SKM-1 treated with dmso at 0.1 percent for 144 hours (cell line): ENCODE data around the gene SLC38A6.
A peak's percentile ranks its signal among the peaks of the same experiment; 100 is the strongest.

ENCODE experiments used
- DNase-seq: peaks from one replicate; lab custom pipeline; 2025; ENCODE audit not compliant: unreplicated experiment; lab: John Stamatoyannopoulos, UW

Gene SLC38A6

GRCh38 chr14:60980811-60981632, at the start of gene SLC38A6, which contains the start of gene TRMT5:
TSS of gene SLC38A6 (plus strand) at chr14:60981245. CDS start at chr14:60981278, 33 bp downstream.
TSS of gene TRMT5 (minus strand) at chr14:60981079. CDS start at chr14:60980973, 106 bp downstream.
- DNase-seq, result peak; percentile 50

- DNase-seq, result no peak
Observed at GRCh38 chr14:60933920-60934655, 47.0 kb upstream of the SLC38A6 start.

- DNase-seq, result no peak
Observed at GRCh38 chr14:60935319-60935718, 45.7 kb upstream of the SLC38A6 start.

DNA sequence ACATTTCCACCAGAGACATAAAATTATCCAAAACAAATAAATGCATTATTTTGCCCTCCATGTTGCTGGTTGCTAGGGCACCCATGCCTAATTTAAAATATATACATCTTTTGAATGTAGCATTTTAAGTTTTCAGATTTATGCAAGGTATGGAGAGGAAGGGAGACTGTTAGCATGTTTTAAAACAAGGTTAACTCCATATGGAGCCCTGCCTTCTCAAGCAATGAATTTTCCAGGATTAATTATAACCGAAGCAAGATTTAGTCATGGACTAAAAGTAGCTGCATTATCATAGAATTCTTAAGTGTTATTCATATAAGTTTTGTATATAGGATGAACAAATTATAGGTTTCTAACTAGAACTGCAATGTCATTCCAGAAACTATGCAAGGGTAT, 37.4 kb upstream of the SLC38A6 start:
- no peak for DNase-seq

GRCh38 chr14:60944204-60944603, 36.8 kb upstream of the SLC38A6 start:
- DNase-seq, result no peak

DNA sequence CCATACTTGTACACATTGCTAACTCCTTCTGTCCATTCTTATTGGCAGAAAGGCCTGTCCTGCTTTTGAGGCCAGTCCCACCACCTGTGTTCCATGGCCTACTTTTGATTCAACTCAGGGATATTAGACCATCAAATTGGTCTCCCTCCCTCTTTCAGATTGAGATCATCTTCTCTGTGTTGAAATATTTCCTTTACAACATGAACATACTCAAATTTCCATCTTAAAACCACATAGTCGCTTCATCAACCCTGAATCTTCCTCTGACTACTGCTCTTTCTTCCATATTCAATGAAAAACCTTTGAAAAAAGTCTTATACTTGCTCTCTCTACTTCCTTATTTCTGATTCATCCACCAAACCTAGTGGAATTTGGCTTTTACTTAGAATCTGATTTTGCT, 35.1 kb upstream of the SLC38A6 start:
- no peak for DNase-seq

DNA sequence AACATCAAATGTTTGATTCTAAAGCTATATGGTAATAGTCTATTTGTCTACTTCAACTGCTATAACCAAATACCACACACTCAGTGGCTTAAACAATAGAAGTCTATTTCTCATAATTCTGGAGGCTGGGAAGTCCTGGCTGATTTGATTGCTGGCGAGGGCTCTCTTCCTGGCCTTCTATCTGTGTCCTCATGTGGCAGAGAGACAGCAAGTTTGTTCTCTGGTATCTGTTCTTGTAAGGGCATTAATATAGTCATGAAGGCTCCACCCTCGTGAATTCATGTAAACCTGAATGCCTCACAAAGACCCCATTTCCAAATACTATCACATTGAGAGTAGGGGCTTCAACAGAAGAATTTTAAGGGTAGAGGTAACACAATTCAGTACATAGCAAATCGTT, 34.3 kb upstream of the SLC38A6 start:
- no peak for DNase-seq

- no peak for DNase-seq
Observed at GRCh38 chr14:60951776-60952435, 29.1 kb upstream of the SLC38A6 start.

DNA sequence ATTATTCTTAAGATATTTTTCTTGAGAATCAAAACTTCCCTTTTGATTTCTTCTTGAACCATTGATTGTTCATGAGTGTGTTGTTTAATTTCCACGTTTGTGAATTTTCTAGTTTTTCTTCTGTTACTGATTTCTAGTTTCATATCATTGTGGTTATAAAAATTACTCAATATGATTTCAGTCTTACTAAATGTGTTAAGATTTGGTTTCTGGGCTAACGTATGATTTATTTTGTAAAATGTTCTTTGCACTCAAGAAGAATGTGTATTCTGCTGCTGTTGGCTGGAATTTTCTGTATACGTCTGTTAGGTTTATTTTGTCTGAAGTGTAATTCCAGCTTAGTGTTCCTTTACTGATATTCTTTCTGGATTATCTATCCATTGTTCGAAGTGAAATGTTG, 24.8 kb upstream of the SLC38A6 start:
- no peak for DNase-seq

- no peak for DNase-seq
Observed at GRCh38 chr14:60956632-60957031, 24.4 kb upstream of the SLC38A6 start.

DNA sequence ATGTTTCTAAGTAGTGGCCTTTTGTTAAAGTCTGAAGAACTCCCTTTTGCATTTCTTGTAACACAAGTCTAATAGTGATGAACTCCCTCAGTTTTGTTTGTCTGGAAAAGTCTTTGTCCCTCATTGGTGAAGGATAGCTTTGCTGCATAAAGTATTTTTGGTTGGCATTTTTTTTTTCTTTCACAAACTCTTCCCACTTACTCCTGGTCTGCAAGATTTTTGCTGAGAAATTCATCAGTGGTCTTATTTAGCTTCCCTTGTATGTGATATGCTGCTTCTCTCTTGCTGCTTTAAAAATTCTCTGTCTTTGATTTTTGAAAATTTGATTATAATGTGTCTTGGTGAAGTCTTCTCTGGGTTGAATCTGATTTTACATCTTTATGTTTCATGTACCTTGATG, 22.9 kb upstream of the SLC38A6 start:
- no peak for DNase-seq

DNA sequence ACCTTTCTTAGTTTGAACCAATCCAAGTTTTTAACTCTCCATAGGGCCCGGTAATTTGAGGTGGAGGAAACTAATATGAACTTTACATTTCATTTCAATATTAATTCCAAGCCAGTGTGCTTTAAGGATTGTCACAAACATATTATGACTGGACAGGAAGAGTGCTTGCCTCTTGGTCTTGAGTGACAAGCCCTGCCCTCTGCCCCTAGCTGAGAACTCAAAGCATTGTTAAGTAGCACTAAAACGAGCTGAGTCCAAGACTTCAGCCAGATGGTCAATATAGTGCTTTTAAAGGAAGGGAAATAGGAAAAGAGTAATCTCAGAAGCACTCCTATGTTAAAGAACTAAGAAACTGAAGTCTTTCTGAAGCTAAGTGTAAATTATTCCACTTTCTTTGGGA, 17.3 kb upstream of the SLC38A6 start:
- no peak for DNase-seq

DNA sequence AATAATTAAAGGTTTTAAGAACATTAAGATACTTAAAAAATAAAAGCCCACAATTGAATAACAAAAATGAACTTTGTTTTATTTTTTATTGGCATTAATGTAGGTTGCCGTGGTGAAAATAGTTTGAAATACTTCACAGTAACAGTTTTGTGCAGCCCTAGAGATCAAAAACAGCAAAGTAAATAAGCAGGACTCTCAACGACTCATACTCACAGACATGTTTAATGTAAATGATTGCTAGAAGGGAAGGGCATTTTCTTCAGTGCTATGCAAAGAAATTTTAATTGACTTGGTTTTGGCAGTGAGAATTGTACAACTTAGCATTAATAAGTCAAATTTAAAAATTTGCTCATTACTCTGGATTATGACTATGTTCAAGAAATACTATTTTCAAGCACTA, 16.1 kb upstream of the SLC38A6 start:
- no peak for DNase-seq

- no peak for DNase-seq
Observed at GRCh38 chr14:60965402-60965801, 15.6 kb upstream of the SLC38A6 start.

- DNase-seq, result no peak
Observed at GRCh38 chr14:60968099-60968498, 12.9 kb upstream of the SLC38A6 start.

GRCh38 chr14:60968671-60969070, 12.4 kb upstream of the SLC38A6 start:
- DNase-seq, result no peak

GRCh38 chr14:60970146-60970545, 10.9 kb upstream of the SLC38A6 start:
- DNase-seq, result peak; percentile 20

DNA sequence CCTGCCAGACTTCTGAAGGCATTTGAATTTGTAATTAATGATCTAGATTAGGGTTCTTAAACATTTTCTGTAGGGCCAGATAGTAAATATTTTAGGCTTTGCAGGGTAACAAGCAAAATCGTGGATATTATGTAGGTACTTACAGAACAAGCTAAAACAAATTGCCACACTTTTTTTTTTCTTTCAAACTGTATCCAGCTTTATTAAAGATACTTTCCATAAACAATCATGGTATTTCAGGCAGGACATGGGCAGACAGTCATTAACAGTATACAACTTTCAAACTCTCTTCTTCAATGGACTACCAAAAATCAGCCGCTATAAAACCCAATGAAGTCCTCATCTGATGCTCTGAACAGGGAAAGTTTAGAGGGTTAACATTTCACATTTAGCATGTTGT, 9.8 kb upstream of the SLC38A6 start:
- no peak for DNase-seq

DNA sequence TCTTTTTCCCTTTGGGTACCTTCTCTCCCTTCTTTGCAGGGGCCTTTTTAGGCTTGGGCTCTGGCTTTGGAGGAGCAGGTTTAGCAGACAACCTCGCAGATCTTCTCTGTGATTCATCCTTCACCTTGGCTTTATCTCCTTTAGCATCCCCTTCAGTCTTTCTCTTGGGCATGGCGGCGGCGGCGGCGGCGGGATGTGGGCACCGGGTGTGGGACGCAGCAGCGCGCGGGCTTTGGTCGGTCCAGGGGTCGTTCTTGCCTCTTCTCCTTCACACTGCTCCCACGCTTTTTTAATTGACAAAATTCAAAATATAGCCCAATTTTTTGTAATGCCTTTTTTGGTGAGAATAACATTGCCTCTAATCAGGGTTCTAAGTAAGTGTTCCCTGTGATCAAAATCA, 8.8 kb upstream of the SLC38A6 start:
- no peak for DNase-seq

GRCh38 chr14:60973070-60973469, 8.0 kb upstream of the SLC38A6 start:
- no peak for DNase-seq

- DNase-seq, result no peak
Observed at GRCh38 chr14:60974090-60974651, 6.9 kb upstream of the SLC38A6 start.
